H1 (cell line): ENCODE results near the gene RCAN2. TPM values are rescaled to one million over a fixed set of nuclear protein-coding genes. Genes with fewer than 3 reads are reported as not detected.

Experiments
- CTCF ChIA-PET: fragments of 300-600 bp; sonication (Branson Sonifier 250); formaldehyde crosslinking; loops from one replicate; lab custom pipeline; 2021; ENCODE audit not compliant: partially characterized antibody; lab: Charles Lee
- POLR2A ChIA-PET: fragments of 300-600 bp; sonication (Branson Sonifier 250); formaldehyde crosslinking; loops from one replicate; lab custom pipeline; 2021; ENCODE audit warnings: inconsistent platforms; ENCODE audit not compliant: partially characterized antibody; lab: Charles Lee
- DNase-seq, 2 experiments: peaks; one replicate each; pipeline versions ENCODE4 v3.0.0 to v3.0.0-alpha.2; 2010 to 2022; ENCODE audit warnings: low spot score in 2 of 2, low read depth in 1 of 2, mixed read lengths in 1 of 2
- FAIRE-seq: peaks from 2 replicates; lab custom pipeline; 2011; peaks lifted over from hg19 to GRCh38; lab: Jason Lieb, UNC
- H2AFZ ChIP-seq: 2 replicates; pipeline ENCODE4 v1.8.1; 2012; ENCODE audit warnings: low read length, inconsistent platforms
- H2AK5ac ChIP-seq: 2 replicates; pipeline ENCODE4 v1.6.1; 2013; ENCODE audit warnings: low read depth, low read length
- H2BK120ac ChIP-seq: replicated peaks from 2 replicates; pipeline ENCODE3; 2013; ENCODE audit warnings: low read depth, low read length, inconsistent platforms
- H2BK12ac ChIP-seq: 2 replicates; pipeline ENCODE4 v1.6.1; 2013; ENCODE audit warnings: low read depth, low read length
- H2BK15ac ChIP-seq: 2 replicates; pipeline ENCODE4 v1.6.1; 2013; ENCODE audit warnings: low read length
- H2BK20ac ChIP-seq: 2 replicates; pipeline ENCODE4 v1.6.1; 2013; ENCODE audit warnings: low read length
- H2BK5ac ChIP-seq: 2 replicates; pipeline ENCODE4 v1.6.1; 2013; ENCODE audit warnings: low read depth, low read length
- H3K14ac ChIP-seq: 2 replicates; pipeline ENCODE4 v1.6.1; 2013; ENCODE audit warnings: inconsistent platforms; ENCODE audit not compliant: insufficient read length
- H3K18ac ChIP-seq: 2 replicates; pipeline ENCODE4 v1.6.1; 2013; ENCODE audit warnings: low read length; ENCODE audit errors: extremely low read depth
- H3K23ac ChIP-seq: 2 replicates; pipeline ENCODE4 v1.6.1; 2013; ENCODE audit warnings: inconsistent platforms; ENCODE audit not compliant: insufficient read length
- H3K23me2 ChIP-seq: 2 replicates; pipeline ENCODE4 v1.6.1; 2013; ENCODE audit warnings: low read depth, low read length
- H3K27ac ChIP-seq: 2 replicates; pipeline ENCODE4 v1.6.1; 2011; ENCODE audit warnings: low read depth, low read length, inconsistent platforms
- H3K27me3 ChIP-seq, 4 experiments: replicated peaks in 1 of 4; 1 replicate in 1 of 4; 2 replicates in 3 of 4; pipeline versions ENCODE4 v1.6.1 to v1.8.1; 2011 to 2013; ENCODE audit warnings: low read length in 3 of 4, mild to moderate bottlenecking in 3 of 4, inconsistent platforms in 2 of 4, mixed read lengths in 2 of 4, moderate library complexity in 1 of 4; ENCODE audit not compliant: control insufficient read depth in 3 of 4, insufficient read depth in 3 of 4; ENCODE audit errors: extremely low read depth in 1 of 4
- H3K36me3 ChIP-seq, 4 experiments: 2 replicates each; pipeline versions ENCODE4 v1.6.1 to v1.8.1; 2011 to 2013; ENCODE audit warnings: mild to moderate bottlenecking in 4 of 4, low read length in 3 of 4, moderate library complexity in 2 of 4, control low read depth in 1 of 4, inconsistent platforms in 1 of 4; ENCODE audit not compliant: insufficient read depth in 4 of 4, control insufficient read depth in 2 of 4
- H3K4ac ChIP-seq: replicated peaks from 2 replicates; pipeline ENCODE3; 2013; ENCODE audit warnings: low read length, low read depth, mixed read lengths, inconsistent platforms; ENCODE audit not compliant: insufficient read length
- H3K4me1 ChIP-seq, 4 experiments: replicated peaks in 1 of 4; 1 replicate in 1 of 4; 2 replicates in 3 of 4; pipeline versions ENCODE4 v1.6.1 to v1.8.1; 2011 to 2013; ENCODE audit warnings: low read length in 3 of 4, inconsistent platforms in 2 of 4, mixed read lengths in 1 of 4; ENCODE audit not compliant: insufficient read depth in 4 of 4, control insufficient read depth in 3 of 4
- H3K4me2 ChIP-seq, 2 experiments: 2 replicates each; pipeline versions ENCODE4 v1.6.1 to v1.8.1; 2011 to 2013; ENCODE audit warnings: low read depth in 2 of 2, low read length in 2 of 2, control low read depth in 1 of 2, inconsistent platforms in 1 of 2, mild to moderate bottlenecking in 1 of 2; ENCODE audit not compliant: insufficient read depth in 1 of 2
- H3K4me3 ChIP-seq, 4 experiments: fragments of 200-600, 300-600 bp in 1 of 4; sonication (generic), shearing (Covaris generic), sonication (Bioruptor Twin) in 1 of 4; 2 replicates each; pipeline versions ENCODE4 v1.5.1 to v1.8.1; 2011 to 2016; ENCODE audit warnings: low read length in 4 of 4, low read depth in 3 of 4, control low read depth in 2 of 4, inconsistent platforms in 2 of 4, mild to moderate bottlenecking in 2 of 4, mixed read lengths in 1 of 4, moderate library complexity in 1 of 4; ENCODE audit not compliant: insufficient read depth in 2 of 4; ENCODE audit errors: extremely low read depth in 1 of 4
- H3K56ac ChIP-seq: replicated peaks from 2 replicates; pipeline ENCODE3; 2013; ENCODE audit warnings: low read depth, mild to moderate bottlenecking, mixed read lengths, low read length, inconsistent platforms; ENCODE audit not compliant: insufficient read length
- H3K79me1 ChIP-seq: 2 replicates; pipeline ENCODE4 v1.6.1; 2013; ENCODE audit warnings: low read depth, low read length, control low read depth
- H3K79me2 ChIP-seq, 2 experiments: 2 replicates each; pipeline versions ENCODE4 v1.6.1 to v1.8.1; 2012 to 2013; ENCODE audit warnings: low read length in 2 of 2, mild to moderate bottlenecking in 2 of 2, inconsistent platforms in 1 of 2; ENCODE audit not compliant: insufficient read depth in 2 of 2, control insufficient read depth in 1 of 2
- H3K9ac ChIP-seq, 4 experiments: replicated peaks in 1 of 4; 1 replicate in 1 of 4; 2 replicates in 3 of 4; pipeline versions ENCODE4 v1.6.1 to v1.8.1; 2011 to 2013; ENCODE audit warnings: low read depth in 3 of 4, low read length in 3 of 4, control low read depth in 2 of 4, mild to moderate bottlenecking in 2 of 4, moderate library complexity in 2 of 4, inconsistent platforms in 1 of 4; ENCODE audit errors: extremely low read depth in 1 of 4
- H3K9me3 ChIP-seq, 2 experiments: 2 replicates each; pipeline versions ENCODE4 v1.6.1 to v1.8.1; 2012 to 2013; ENCODE audit warnings: mild to moderate bottlenecking in 2 of 2, moderate library complexity in 2 of 2, control low read depth in 1 of 2, inconsistent platforms in 1 of 2, low read depth in 1 of 2, low read length in 1 of 2, mixed read lengths in 1 of 2; ENCODE audit not compliant: insufficient read depth in 2 of 2
- H4K20me1 ChIP-seq, 2 experiments: replicated peaks in 1 of 2; 2 replicates each; pipeline versions ENCODE3 to v1.8.1; 2011 to 2013; ENCODE audit warnings: inconsistent platforms in 2 of 2, low read length in 2 of 2, mild to moderate bottlenecking in 1 of 2; ENCODE audit not compliant: insufficient read depth in 2 of 2, control insufficient read depth in 1 of 2
- H4K5ac ChIP-seq: 2 replicates; pipeline ENCODE4 v1.6.1; 2013; ENCODE audit warnings: low read length, low read depth, mixed read lengths, inconsistent platforms; ENCODE audit not compliant: insufficient read length
- H4K8ac ChIP-seq: 2 replicates; pipeline ENCODE4 v1.8.0; 2013; ENCODE audit warnings: mild to moderate bottlenecking, moderate library complexity, low read length, inconsistent platforms; ENCODE audit not compliant: insufficient read depth; ENCODE audit errors: extremely low read depth
- H4K91ac ChIP-seq: replicated peaks from 2 replicates; pipeline ENCODE3; 2013; ENCODE audit warnings: low read length, mixed read lengths, inconsistent platforms; ENCODE audit not compliant: insufficient read length
- BACH1 ChIP-seq: IDR thresholded peaks from 2 replicates; pipeline ENCODE4 v1.6.1; 2012; ENCODE audit warnings: low read length, improper control_type of control experiment
- EGR1 ChIP-seq: IDR thresholded peaks from 2 replicates; pipeline ENCODE4 v1.6.1; 2011; ENCODE audit warnings: low read depth, low read length, borderline replicate concordance
- FOSL1 ChIP-seq: IDR thresholded peaks from 2 replicates; pipeline ENCODE4 v1.6.1; 2011; ENCODE audit warnings: mild to moderate bottlenecking, low read depth, low read length, moderate library complexity; ENCODE audit not compliant: insufficient read depth
- HDAC2 ChIP-seq, 2 experiments: fragments of 300-600 bp in 1 of 2; sonication (generic) in 1 of 2; IDR thresholded peaks; 2 replicates each; pipeline ENCODE4 v1.6.1; 2011 to 2012; ENCODE audit warnings: low read depth in 2 of 2, low read length in 2 of 2, mild to moderate bottlenecking in 2 of 2, moderate library complexity in 2 of 2, borderline replicate concordance in 1 of 2, inconsistent platforms in 1 of 2
- SIX5 ChIP-seq: IDR thresholded peaks from 2 replicates; pipeline ENCODE4 v1.6.1; 2011; ENCODE audit warnings: mild to moderate bottlenecking, low read depth, low read length
- WGBS, 2 experiments: shearing (Covaris generic) in 1 of 2; methylation state at CpG; one replicate each; pipeline versions ENCODE4 v1.1.6 to v1.1.7; 2013 to 2015; ENCODE audit warnings: low lambda C conversion rate in 2 of 2, mixed read lengths in 2 of 2, inconsistent platforms in 1 of 2, low coverage in 1 of 2, missing lambda C conversion rate in 1 of 2; ENCODE audit not compliant: insufficient replicate concordance in 2 of 2, insufficient coverage in 1 of 2, insufficient read length in 1 of 2; ENCODE audit errors: extremely low coverage in 1 of 2, missing lambda C conversion rate in 1 of 2; 5-methylcytosine and 5-hydroxymethylcytosine counted together
- polyA plus RNA-seq, 7 experiments: library from polyadenylated mRNA; depleted of rRNA in 3 of 7; stranded (reverse) in 5 of 7; unstranded in 2 of 7; fragments of >200 nt in 5 of 7; fragments of 200-250 nt in 2 of 7; gene quantifications; 1 replicate in 5 of 7; 2 replicates in 1 of 7; 4 replicates in 1 of 7; pipeline versions ENCODE4 v1.2.1 to v1.2.3, GENCODE V29; 2011 to 2013; ENCODE audit warnings: missing spikeins in 2 of 7, mixed read lengths in 2 of 7
- total RNA-seq: library from RNA; stranded (reverse); fragmentation: NEBNext Ultra II Directional; extraction: Animal tissue kit (Norgen Biotek cat#: 25700); gene quantifications from 2 replicates; pipeline ENCODE4 v1.2.1, GENCODE V29; 2021
- TF ChIP-seq, protein P1 (sequence below): IDR thresholded peaks from 2 replicates; pipeline ENCODE4 v1.6.1; 2012; ENCODE audit warnings: inconsistent platforms

RCAN2 gene
- total and polyA plus RNA-seq, 2 of the 8 experiments (the other 6 are each of a cell fraction or from before 2014, with no cell fraction given) = 5.0 to 8.5 TPM

DNA sequence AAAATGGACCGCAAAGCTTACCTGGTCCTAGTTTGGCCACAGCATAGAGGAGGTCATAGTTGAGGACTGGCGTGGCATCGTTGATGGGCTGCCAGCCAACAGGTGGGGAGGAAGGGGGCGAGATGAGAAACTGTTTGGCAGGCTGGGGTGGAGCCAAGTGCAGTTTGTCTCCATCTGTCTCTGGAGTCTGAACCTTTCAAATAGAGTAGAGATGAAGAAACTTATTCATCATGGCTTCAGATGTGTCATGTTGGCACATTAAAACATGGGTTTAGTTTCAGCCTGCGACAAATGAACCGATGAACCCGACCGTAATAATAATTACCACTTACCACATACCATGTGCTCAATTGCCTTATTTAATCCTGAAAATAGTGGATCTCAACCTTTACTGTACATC is 244.5 kb downstream of the RCAN2 start:
- Histone ChIP-seq H2BK5ac (no peak overlapping the region), H3K4me2 (no peak overlapping the region), H3K79me1 (no peaks in the 10 kb centered on the region), H2AK5ac (no peak overlapping the region), H4K5ac (no peak overlapping the region), H4K91ac (no peak overlapping the region), H3K27me3 (no peaks in the 10 kb centered on the region), H2BK20ac (no peak overlapping the region), H3K23me2 (no peaks in the 10 kb centered on the region), H3K9me3 (no peaks in the 10 kb centered on the region), H3K27ac (no peak overlapping the region), H3K4me1 (no peaks in the 10 kb centered on the region), H3K79me2 (no peaks in the 10 kb centered on the region), H2BK120ac (no peak overlapping the region), H3K36me3 (no peaks in the 10 kb centered on the region), H2BK12ac (no peak overlapping the region), H3K18ac (no peak overlapping the region), H3K9ac (no peak overlapping the region), H4K8ac (no peak overlapping the region), H3K14ac (no peak overlapping the region), H3K23ac (no peak overlapping the region), H2BK15ac (no peak overlapping the region), H4K20me1 (no peaks in the 10 kb centered on the region), H2AFZ (no peak overlapping the region), H3K56ac (no peak overlapping the region), H3K4ac (no peak overlapping the region), H3K4me3 (no peak overlapping the region)
- WGBS, 2 experiments = 90% methylated on average over 8 of the region's 8 CpGs; no CpG with 5 or more reads in 1 of the 2 experiments
- FAIRE-seq (no peak), DNase-seq (no peak)
- POLR2A ChIA-PET = no interaction called here
- CTCF ChIA-PET = no interaction called here
- TF ChIP-seq EGR1 = no peak
- TF ChIP-seq, protein P1, sequence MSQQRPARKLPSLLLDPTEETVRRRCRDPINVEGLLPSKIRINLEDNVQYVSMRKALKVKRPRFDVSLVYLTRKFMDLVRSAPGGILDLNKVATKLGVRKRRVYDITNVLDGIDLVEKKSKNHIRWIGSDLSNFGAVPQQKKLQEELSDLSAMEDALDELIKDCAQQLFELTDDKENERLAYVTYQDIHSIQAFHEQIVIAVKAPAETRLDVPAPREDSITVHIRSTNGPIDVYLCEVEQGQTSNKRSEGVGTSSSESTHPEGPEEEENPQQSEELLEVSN = no peak
- no peak for TF ChIP-seq BACH1
- TF ChIP-seq SIX5 = no peak
- TF ChIP-seq FOSL1 = no peak
- TF ChIP-seq HDAC2 (IDR thresholded peaks at IDR 0.05; ENCODE audit: borderline replicate concordance in 1 of 2, low read depth in 2 of 2, low read length in 2 of 2) = no peak
